ENCODE data around the gene XAGE3.

Gene XAGE3

GRCh38 chrX:52830551-52830950 lies 37.3 kb downstream of the XAGE3 start:
- TF ChIP-seq CTCF (IDR thresholded peaks at IDR 0.05; ENCODE audit: borderline replicate concordance, insufficient read depth, low read depth, low read length) = no peak
- no peak overlapping the region for H3K4me3 ChIP-seq (ENCODE audit: low read depth, low read length)

GRCh38 chrX:52824608-52825007 lies 43.3 kb downstream of the XAGE3 start:
- H3K4me3 ChIP-seq (ENCODE audit: low read depth, low read length) = no peak overlapping the region
- no peak for TF ChIP-seq CTCF (IDR thresholded peaks at IDR 0.05; ENCODE audit: borderline replicate concordance, insufficient read depth, low read depth, low read length)

- H3K4me3 ChIP-seq (ENCODE audit: low read depth, low read length) = no peak overlapping the region
- TF ChIP-seq CTCF (IDR thresholded peaks at IDR 0.05; ENCODE audit: borderline replicate concordance, insufficient read depth, low read depth, low read length) = no peak
Measured at GRCh38 chrX:52821079-52821760, 46.7 kb downstream of the XAGE3 start.

GRCh38 chrX:52819788-52820187 lies 48.1 kb downstream of the XAGE3 start:
- H3K4me3 ChIP-seq (ENCODE audit: low read depth, low read length) = no peak overlapping the region
- no peak for TF ChIP-seq CTCF (IDR thresholded peaks at IDR 0.05; ENCODE audit: borderline replicate concordance, insufficient read depth, low read depth, low read length)

All from GM12875 (cell line).